Nephron progenitor cell (in vitro differentiated cells): ENCODE results near the gene TCF7L1.
"Not testable (repeated sequence)": the region's sequence is repeated elsewhere in the genome, so short reads cannot be mapped to it uniquely, and the experiment has no call there.

Experiments used
- DNase-seq: peaks from one replicate; pipeline ENCODE4 v3.0.0; 2021
- H3K27ac Mint-ChIP-seq: 2 replicates; pipeline ENCODE4 v1.8.0; 2021; ENCODE audit warnings: mild to moderate bottlenecking, moderate library complexity, mixed read lengths
- H3K27me3 Mint-ChIP-seq: 2 replicates; pipeline ENCODE4 v1.8.0; 2021; ENCODE audit warnings: mild to moderate bottlenecking, low read depth, mixed read lengths; ENCODE audit not compliant: poor library complexity
- H3K36me3 Mint-ChIP-seq: 2 replicates; pipeline ENCODE4 v1.8.0; 2021; ENCODE audit warnings: low read depth, mixed read lengths
- H3K4me1 Mint-ChIP-seq: 2 replicates; pipeline ENCODE4 v1.8.0; 2021; ENCODE audit warnings: mixed read lengths
- H3K4me3 Mint-ChIP-seq: 2 replicates; pipeline ENCODE4 v1.8.0; 2021; ENCODE audit warnings: mild to moderate bottlenecking, moderate library complexity, mixed read lengths
- H3K9me3 Mint-ChIP-seq: 2 replicates; pipeline ENCODE4 v1.8.0; 2021; ENCODE audit warnings: mild to moderate bottlenecking, moderate library complexity, mixed read lengths
- TF ChIP-seq, protein P1 (sequence below): fragments of 200-600 bp; sonication (generic); IDR thresholded peaks from 2 replicates; pipeline ENCODE4 v1.5.0; 2021; ENCODE audit warnings: antibody characterized with exemption

The TCF7L1 gene

DNA sequence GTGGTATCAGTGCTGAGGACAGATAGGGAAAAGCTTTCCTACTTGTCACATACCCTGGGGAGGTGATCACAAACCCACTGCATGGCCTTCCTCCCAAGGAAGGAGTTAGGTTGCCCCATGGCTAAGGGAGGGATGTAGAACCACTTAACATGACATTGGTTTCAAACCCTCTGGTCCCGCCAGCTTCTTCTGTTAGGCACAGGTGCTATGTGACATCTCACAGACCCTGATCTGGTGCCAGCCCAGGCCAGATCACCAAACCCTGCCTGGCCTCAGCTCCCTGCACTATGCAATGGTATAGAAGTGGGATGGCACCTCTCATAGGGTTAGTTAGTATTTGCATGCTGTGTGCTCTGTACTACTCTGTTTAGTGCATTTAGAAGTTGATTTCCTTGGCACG is 58.0 kb downstream of the TCF7L1 start:
- TF ChIP-seq, protein P1, sequence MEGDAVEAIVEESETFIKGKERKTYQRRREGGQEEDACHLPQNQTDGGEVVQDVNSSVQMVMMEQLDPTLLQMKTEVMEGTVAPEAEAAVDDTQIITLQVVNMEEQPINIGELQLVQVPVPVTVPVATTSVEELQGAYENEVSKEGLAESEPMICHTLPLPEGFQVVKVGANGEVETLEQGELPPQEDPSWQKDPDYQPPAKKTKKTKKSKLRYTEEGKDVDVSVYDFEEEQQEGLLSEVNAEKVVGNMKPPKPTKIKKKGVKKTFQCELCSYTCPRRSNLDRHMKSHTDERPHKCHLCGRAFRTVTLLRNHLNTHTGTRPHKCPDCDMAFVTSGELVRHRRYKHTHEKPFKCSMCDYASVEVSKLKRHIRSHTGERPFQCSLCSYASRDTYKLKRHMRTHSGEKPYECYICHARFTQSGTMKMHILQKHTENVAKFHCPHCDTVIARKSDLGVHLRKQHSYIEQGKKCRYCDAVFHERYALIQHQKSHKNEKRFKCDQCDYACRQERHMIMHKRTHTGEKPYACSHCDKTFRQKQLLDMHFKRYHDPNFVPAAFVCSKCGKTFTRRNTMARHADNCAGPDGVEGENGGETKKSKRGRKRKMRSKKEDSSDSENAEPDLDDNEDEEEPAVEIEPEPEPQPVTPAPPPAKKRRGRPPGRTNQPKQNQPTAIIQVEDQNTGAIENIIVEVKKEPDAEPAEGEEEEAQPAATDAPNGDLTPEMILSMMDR: no peak
- DNase-seq: no peak
- peak overlapping the region; percentile 74 for H3K27ac Mint-ChIP-seq
- H3K4me1 Mint-ChIP-seq: peaks cover 27% of the 10 kb centered on the region
- no peak overlapping the region for H3K4me3 Mint-ChIP-seq
- H3K27me3 Mint-ChIP-seq: no peaks in the 10 kb centered on the region
- H3K9me3 Mint-ChIP-seq: no peaks in the 10 kb centered on the region
- peaks cover 46% of the 10 kb centered on the region for H3K36me3 Mint-ChIP-seq

- H3K4me3 Mint-ChIP-seq: no peak overlapping the region
- peaks cover 38% of the 10 kb centered on the region for H3K36me3 Mint-ChIP-seq
- H3K27me3 Mint-ChIP-seq: no peaks in the 10 kb centered on the region
- H3K9me3 Mint-ChIP-seq: no peaks in the 10 kb centered on the region
- no peak for DNase-seq
- H3K4me1 Mint-ChIP-seq: peaks cover 23% of the 10 kb centered on the region
- no peak overlapping the region for H3K27ac Mint-ChIP-seq
- TF ChIP-seq, protein P1: no peak
These were observed 61.7 kb downstream of the TCF7L1 start for GRCh38 chr2:85194780-85195480.

- H3K36me3 Mint-ChIP-seq: peaks cover 43% of the 10 kb centered on the region
- H3K27ac Mint-ChIP-seq: no peak overlapping the region
- H3K4me3 Mint-ChIP-seq: no peak overlapping the region
- DNase-seq: no peak
- TF ChIP-seq, protein P1: no peak
- H3K4me1 Mint-ChIP-seq: peaks cover 19% of the 10 kb centered on the region
- H3K27me3 Mint-ChIP-seq: no peaks in the 10 kb centered on the region
- H3K9me3 Mint-ChIP-seq: no peaks in the 10 kb centered on the region
These were observed 62.8 kb downstream of the TCF7L1 start for GRCh38 chr2:85195956-85196355.

GRCh38 chr2:85199698-85200097 is 66.5 kb downstream of the TCF7L1 start:
- Mint-ChIP-seq H3K36me3 (peaks cover 36% of the 10 kb centered on the region), H3K27ac (no peak overlapping the region), H3K27me3 (no peaks in the 10 kb centered on the region), H3K4me1 (peaks cover 20% of the 10 kb centered on the region), H3K4me3 (no peak overlapping the region), H3K9me3 (no peaks in the 10 kb centered on the region)
- TF ChIP-seq, protein P1: no peak
- DNase-seq: no peak

DNA sequence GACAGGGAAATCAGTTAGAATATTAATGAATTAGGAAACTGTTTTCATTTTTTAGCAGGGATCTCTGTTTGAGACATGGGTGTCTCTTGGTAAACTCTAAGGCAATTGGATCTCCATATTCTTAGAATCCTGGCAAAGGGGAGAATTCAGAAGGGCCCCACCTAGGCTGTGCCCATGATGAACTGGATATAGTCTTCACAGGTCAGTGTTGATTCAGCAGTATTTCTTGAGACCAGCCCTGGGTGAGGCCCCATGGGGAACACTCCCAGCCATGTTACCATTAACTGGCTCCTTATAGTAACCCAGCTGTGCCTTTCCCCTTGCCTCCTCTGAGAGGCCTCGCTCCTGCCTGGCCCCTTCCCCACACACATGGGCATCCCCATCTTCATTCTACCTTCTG is 76.7 kb downstream of the TCF7L1 start:
- H3K27ac Mint-ChIP-seq: no peak overlapping the region
- H3K27me3 Mint-ChIP-seq: peaks cover 5% of the 10 kb centered on the region
- H3K9me3 Mint-ChIP-seq: no peaks in the 10 kb centered on the region
- DNase-seq: no peak
- H3K36me3 Mint-ChIP-seq: peaks cover 6% of the 10 kb centered on the region
- H3K4me3 Mint-ChIP-seq: no peak overlapping the region
- peaks cover 76% of the 10 kb centered on the region for H3K4me1 Mint-ChIP-seq
- TF ChIP-seq, protein P1: no peak

DNA sequence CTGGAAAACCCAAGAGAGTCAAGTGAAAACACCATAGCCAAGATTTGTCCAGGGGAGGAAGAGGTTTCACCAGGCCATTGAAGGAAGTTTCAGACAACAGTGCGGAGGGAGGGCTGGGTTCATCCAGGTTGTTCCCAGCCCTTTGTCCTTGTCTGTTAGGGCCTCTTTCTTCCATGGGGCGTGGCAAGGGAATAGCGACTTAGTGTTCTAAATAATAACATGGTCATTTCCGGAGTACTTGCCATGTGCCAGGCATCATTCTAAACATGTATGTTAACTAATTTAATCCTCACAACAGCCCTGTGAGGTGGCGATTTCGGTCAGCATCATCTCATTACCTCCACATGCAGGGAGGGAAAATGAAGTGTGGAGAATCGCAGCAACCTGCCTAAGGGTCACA is 77.3 kb downstream of the TCF7L1 start:
- H3K4me1 Mint-ChIP-seq: peaks cover 80% of the 10 kb centered on the region
- H3K36me3 Mint-ChIP-seq: peaks cover 6% of the 10 kb centered on the region
- H3K9me3 Mint-ChIP-seq: no peaks in the 10 kb centered on the region
- peak overlapping the region; percentile 60 for H3K27ac Mint-ChIP-seq
- H3K27me3 Mint-ChIP-seq: peaks cover 5% of the 10 kb centered on the region
- no peak for DNase-seq
- TF ChIP-seq, protein P1: no peak
- H3K4me3 Mint-ChIP-seq: no peak overlapping the region

- not testable (repeated sequence) for H3K27me3 Mint-ChIP-seq, DNase-seq, H3K4me3 Mint-ChIP-seq, H3K36me3 Mint-ChIP-seq, H3K9me3 Mint-ChIP-seq, H3K27ac Mint-ChIP-seq
- H3K4me1 Mint-ChIP-seq: peaks cover 91% of the 10 kb centered on the region
These were observed 78.4 kb downstream of the TCF7L1 start for GRCh38 chr2:85211606-85212005.
